ENCODE results near the gene THADA.

DNA sequence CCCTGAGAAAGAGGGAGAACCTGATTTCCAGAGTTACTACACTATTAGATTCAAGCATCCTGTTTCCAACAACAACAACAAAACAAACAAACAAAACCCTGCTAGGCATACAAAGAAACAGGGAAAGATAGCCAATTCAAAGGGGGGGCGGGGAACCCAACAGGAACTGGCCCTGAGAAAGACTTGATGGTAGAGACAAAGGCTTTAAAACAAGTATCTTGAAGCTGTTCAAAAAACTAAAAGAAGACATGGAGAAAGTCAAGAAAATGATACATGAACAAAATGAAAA lies 147.1 kb downstream of the THADA start:
- TF ChIP-seq, protein P1, sequence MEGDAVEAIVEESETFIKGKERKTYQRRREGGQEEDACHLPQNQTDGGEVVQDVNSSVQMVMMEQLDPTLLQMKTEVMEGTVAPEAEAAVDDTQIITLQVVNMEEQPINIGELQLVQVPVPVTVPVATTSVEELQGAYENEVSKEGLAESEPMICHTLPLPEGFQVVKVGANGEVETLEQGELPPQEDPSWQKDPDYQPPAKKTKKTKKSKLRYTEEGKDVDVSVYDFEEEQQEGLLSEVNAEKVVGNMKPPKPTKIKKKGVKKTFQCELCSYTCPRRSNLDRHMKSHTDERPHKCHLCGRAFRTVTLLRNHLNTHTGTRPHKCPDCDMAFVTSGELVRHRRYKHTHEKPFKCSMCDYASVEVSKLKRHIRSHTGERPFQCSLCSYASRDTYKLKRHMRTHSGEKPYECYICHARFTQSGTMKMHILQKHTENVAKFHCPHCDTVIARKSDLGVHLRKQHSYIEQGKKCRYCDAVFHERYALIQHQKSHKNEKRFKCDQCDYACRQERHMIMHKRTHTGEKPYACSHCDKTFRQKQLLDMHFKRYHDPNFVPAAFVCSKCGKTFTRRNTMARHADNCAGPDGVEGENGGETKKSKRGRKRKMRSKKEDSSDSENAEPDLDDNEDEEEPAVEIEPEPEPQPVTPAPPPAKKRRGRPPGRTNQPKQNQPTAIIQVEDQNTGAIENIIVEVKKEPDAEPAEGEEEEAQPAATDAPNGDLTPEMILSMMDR (IDR thresholded peaks at IDR 0.05): no peak
- TF ChIP-seq POLR2A (IDR thresholded peaks at IDR 0.05): no peak
- TF ChIP-seq EP300 (IDR thresholded peaks at IDR 0.05): no peak
- no peak for TF ChIP-seq POLR2AphosphoS5 (IDR thresholded peaks at IDR 0.05)
